Measurements from ENCODE around the gene GAGE13.
"Not testable (repeated sequence)": the region's sequence is repeated elsewhere in the genome, so short reads cannot be mapped to it uniquely, and the experiment has no call there.

The GAGE13 gene

GRCh38 chrX:49331841-49332240, 459 bp downstream of the GAGE13 start:
- DNase-seq: not testable (repeated sequence)

GRCh38 chrX:49341449-49341848, 10.1 kb downstream of the GAGE13 start:
- DNase-seq: not testable (repeated sequence)

- not testable (repeated sequence) for DNase-seq
Observed at GRCh38 chrX:49344496-49345175, 13.3 kb downstream of the GAGE13 start.

DNA sequence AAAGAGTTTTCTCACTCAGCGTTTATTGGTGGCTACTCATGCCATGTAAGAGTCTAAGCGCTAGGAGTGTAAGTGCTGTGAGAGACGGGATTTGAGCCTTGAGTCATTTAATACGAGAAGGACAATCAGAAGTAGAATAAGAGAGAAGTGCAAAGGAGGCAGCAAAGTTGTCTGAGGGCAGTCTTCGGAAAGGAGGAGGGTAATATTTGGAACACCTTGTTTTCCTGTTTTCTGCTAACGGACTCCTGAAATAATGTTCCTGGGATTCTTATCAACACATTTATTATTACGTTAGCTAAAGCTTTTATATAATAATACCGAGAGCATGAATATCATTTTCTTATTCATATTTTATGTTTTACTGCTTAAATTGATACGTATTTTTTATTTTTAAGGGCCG, 14.0 kb downstream of the GAGE13 start:
- not testable (repeated sequence) for DNase-seq

- DNase-seq: not testable (repeated sequence)
Observed at GRCh38 chrX:49346150-49346549, 14.8 kb downstream of the GAGE13 start.

Data from NCI-H446 treated with DMSO at 0.1 percent for 48 hours (cell line).